MCF 10A (cell line): ENCODE measurements around the gene DLG3. TPM values are rescaled to one million over a fixed set of nuclear protein-coding genes. Genes with fewer than 3 reads are reported as not detected.

Experiments used
- BruUV-seq: library from RNA; stranded (reverse); fragments of 400-500 nt; replicated peaks from 2 replicates; lab custom pipeline; 2021; lab: Mats Ljungman, UMichigan
- CTCF ChIA-PET: fragments of 300-600 bp; sonication (Branson Sonifier 250); formaldehyde crosslinking; extraction: SDS; loops from one replicate; lab custom pipeline; 2021; ENCODE audit warnings: antibody characterized with exemption, inconsistent platforms; lab: Yijun Ruan, JAX
- POLR2A ChIA-PET: fragments of 300-600, 350-650 bp; sonication (Branson Sonifier 250); formaldehyde crosslinking; extraction: SDS; loops from one replicate; lab custom pipeline; 2020; ENCODE audit warnings: antibody characterized with exemption, inconsistent platforms; lab: Yijun Ruan, JAX
- DNase-seq: peaks from one replicate; pipeline ENCODE4 v3.0.0-alpha.2; 2018; ENCODE audit not compliant: unreplicated experiment
- H3K27ac Mint-ChIP-seq: one replicate; pipeline ENCODE4 v1.8.0; 2022; ENCODE audit warnings: mild to moderate bottlenecking, low read depth, mixed read lengths; ENCODE audit not compliant: unreplicated experiment
- H3K27me3 Mint-ChIP-seq: one replicate; pipeline ENCODE4 v1.8.0; 2022; ENCODE audit warnings: mixed read lengths; ENCODE audit not compliant: insufficient read depth, unreplicated experiment
- H3K36me3 Mint-ChIP-seq: one replicate; pipeline ENCODE4 v1.8.0; 2022; ENCODE audit warnings: mild to moderate bottlenecking, moderate library complexity, mixed read lengths; ENCODE audit not compliant: insufficient read depth, unreplicated experiment
- H3K4me1 Mint-ChIP-seq: one replicate; pipeline ENCODE4 v1.8.0; 2022; ENCODE audit warnings: mixed read lengths; ENCODE audit not compliant: insufficient read depth, unreplicated experiment
- H3K4me3 Mint-ChIP-seq: one replicate; pipeline ENCODE4 v1.8.0; 2022; ENCODE audit warnings: mild to moderate bottlenecking, moderate library complexity, mixed read lengths; ENCODE audit not compliant: unreplicated experiment
- H3K9me3 Mint-ChIP-seq: one replicate; pipeline ENCODE4 v1.8.0; 2022; ENCODE audit warnings: mixed read lengths; ENCODE audit not compliant: unreplicated experiment
- CTCF ChIP-seq: fragments of 200-600 bp; IDR thresholded peaks from one replicate; pipeline ENCODE4 v1.8.0; 2022; ENCODE audit warnings: antibody characterized with exemption, mild to moderate bottlenecking; ENCODE audit not compliant: unreplicated experiment
- intact Hi-C: fragments of 100-400 bp; cut with micrococcal nuclease; formaldehyde crosslinking; loops from 2 replicates; pipeline ENCODE4 v1.14.1; 2022
- total RNA-seq: library from RNA; stranded (reverse); gene quantifications from 2 replicates; pipeline ENCODE4 v1.2.3, GENCODE V29; 2022

The DLG3 gene
- total RNA-seq, 1 experiment from 2014 or later, result 12.8 TPM

GRCh38 chrX:70453024-70453618, 8.5 kb downstream of the DLG3 start:
- peaks cover 40% of the 10 kb centered on the region for H3K27me3 Mint-ChIP-seq
- no peaks in the 10 kb centered on the region for H3K9me3 Mint-ChIP-seq
- intact Hi-C loops, result no loop called here
- peaks cover 9% of the 10 kb centered on the region for H3K4me1 Mint-ChIP-seq
- peak overlapping the region; percentile 70 for H3K4me3 Mint-ChIP-seq
- POLR2A ChIA-PET, result no interaction called here
- no peak overlapping the region for H3K27ac Mint-ChIP-seq
- no peak for DNase-seq
- H3K36me3 Mint-ChIP-seq, result no peaks in the 10 kb centered on the region
- no peak for TF ChIP-seq CTCF
- no TSS peak for BruUV-seq
- CTCF ChIA-PET, result interaction anchor here (0.7 to 2.5 kb wide), 9 partner anchors 10 to 508 kb away, joined by 3 to 18 read pairs (median 5); no protein-coding TSS in a partner anchor

GRCh38 chrX:70454441-70455365, 10.1 kb downstream of the DLG3 start:
- DNase-seq, result peak; percentile 89
- H3K36me3 Mint-ChIP-seq, result peaks cover 4% of the 10 kb centered on the region
- no peaks in the 10 kb centered on the region for H3K9me3 Mint-ChIP-seq
- ChIA-PET CTCF (interaction anchor here (0.5 to 2.8 kb wide), 10 partner anchors 8 to 1308 kb away, joined by 4 to 16 read pairs (median 4); partner anchors contain the start of gene DLG3), POLR2A (interaction anchor here (1.0 to 2.6 kb wide), 3 partner anchors 22 to 198 kb away, joined by 3 to 18 read pairs (median 15); no protein-coding TSS in a partner anchor)
- H3K27ac Mint-ChIP-seq, result peak overlapping the region; percentile 49
- H3K4me3 Mint-ChIP-seq, result peak overlapping the region; percentile 83
- intact Hi-C loops, result loop anchor here (1.0 to 2.0 kb wide), 2 partner anchors 100 to 506 kb away; no protein-coding TSS in a partner anchor
- peak; percentile 81 for TF ChIP-seq CTCF
- H3K27me3 Mint-ChIP-seq, result peaks cover 38% of the 10 kb centered on the region
- BruUV-seq, result no TSS peak
- H3K4me1 Mint-ChIP-seq, result peaks cover 9% of the 10 kb centered on the region

GRCh38 chrX:70455366-70456202, 10.9 kb downstream of the DLG3 start:
- DNase-seq, result no peak
- H3K36me3 Mint-ChIP-seq, result peaks cover 4% of the 10 kb centered on the region
- TF ChIP-seq CTCF, result no peak
- peaks cover 39% of the 10 kb centered on the region for H3K27me3 Mint-ChIP-seq
- POLR2A ChIA-PET, result interaction anchor here (0.6 to 2.6 kb wide), 8 partner anchors 12 to 197 kb away, joined by 3 to 18 read pairs (median 4); no protein-coding TSS in a partner anchor
- CTCF ChIA-PET, result interaction anchor here (0.5 to 2.8 kb wide), 11 partner anchors 8 to 1545 kb away, joined by 3 to 16 read pairs (median 5); no protein-coding TSS in a partner anchor
- H3K9me3 Mint-ChIP-seq, result no peaks in the 10 kb centered on the region
- H3K4me3 Mint-ChIP-seq, result peak overlapping the region; percentile 83
- peaks cover 9% of the 10 kb centered on the region for H3K4me1 Mint-ChIP-seq
- peak overlapping the region; percentile 49 for H3K27ac Mint-ChIP-seq
- intact Hi-C loops, result loop anchor here (2.0 kb wide), 1 partner anchor 505 kb away; no protein-coding TSS in a partner anchor
- no TSS peak for BruUV-seq
